HG02610 (cell line): ENCODE data around the gene ANK2.
A peak's percentile ranks its signal among the peaks of the same experiment; 100 is the strongest.

Experiments used
- ATAC-seq: cut with Tn5 transposase; IDR thresholded peaks from one replicate; pipeline ENCODE4 v1.9.1; 2021; ENCODE audit warnings: mild to moderate bottlenecking, moderate library complexity; ENCODE audit not compliant: unreplicated experiment

Gene ANK2

DNA sequence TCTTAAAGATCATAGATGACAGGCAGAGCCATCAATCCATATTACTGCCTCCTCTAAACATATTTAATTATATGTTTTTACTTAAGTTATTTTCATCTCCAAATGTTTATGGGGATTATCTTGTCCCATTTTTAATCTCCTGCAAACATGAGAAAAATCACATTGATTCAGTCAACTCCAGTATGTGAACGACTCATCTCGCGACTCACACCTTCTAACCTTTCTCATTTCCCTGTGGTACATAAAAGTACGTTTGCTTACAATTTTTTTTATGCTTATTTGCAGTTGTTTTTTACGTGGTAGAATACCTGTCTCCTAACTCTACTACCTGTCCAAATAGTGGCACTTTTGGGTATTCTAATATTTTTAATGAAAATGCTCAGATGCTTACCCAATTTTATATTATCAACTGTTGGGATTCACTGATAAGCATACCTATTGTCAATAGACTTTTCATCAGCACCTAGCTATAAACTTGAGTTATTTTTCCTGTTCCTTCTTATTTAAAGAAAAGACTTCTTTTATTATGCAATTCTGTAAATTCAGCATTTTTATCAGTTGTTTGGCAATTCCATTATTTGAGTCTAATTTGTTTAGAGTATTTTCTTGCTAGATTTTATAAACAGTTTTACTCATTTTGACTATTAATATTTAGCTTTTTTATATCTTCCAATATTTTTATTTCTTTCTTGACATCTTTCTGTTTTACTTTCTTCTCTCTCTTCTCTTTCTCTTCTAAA is 276.6 kb downstream of the ANK2 start:
- no peak for ATAC-seq

DNA sequence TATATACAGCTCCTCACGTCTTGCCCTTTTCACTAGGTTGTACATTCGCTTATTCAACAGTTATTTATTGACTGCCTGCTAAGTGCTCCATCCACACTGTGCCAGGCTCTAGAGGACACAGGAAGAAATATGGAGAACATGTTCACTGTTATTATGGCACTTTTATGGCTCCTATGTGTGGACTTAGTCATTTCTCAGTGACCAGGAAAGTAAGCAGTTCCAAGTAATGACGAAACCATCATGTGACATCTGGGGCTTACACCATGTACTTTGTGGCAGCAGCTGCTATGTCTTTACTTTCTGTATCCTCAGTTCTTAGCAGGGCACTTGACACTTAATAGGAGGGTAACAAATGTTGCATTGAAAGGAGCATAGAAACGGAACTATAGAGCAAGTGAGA is 278.0 kb downstream of the ANK2 start:
- ATAC-seq, result no peak

DNA sequence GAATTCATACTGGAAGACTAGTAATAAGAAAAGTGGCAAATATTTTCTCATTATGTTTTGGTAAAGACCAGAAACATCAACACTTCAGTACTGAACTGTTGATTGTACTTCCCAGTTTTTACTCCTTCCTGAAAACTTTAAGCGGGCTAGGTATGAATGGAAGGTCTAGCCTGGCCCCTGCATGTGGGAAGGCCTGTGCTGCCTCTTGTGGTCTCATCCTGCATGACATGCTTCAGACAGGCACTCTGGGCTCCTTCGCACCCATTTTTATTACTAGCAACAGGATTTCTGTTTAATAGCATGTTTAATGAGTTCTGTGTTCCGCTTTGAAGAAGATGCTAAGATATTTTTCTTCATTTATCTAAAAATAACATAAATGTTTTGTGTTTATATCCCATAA is 279.1 kb downstream of the ANK2 start:
- ATAC-seq, result no peak

DNA sequence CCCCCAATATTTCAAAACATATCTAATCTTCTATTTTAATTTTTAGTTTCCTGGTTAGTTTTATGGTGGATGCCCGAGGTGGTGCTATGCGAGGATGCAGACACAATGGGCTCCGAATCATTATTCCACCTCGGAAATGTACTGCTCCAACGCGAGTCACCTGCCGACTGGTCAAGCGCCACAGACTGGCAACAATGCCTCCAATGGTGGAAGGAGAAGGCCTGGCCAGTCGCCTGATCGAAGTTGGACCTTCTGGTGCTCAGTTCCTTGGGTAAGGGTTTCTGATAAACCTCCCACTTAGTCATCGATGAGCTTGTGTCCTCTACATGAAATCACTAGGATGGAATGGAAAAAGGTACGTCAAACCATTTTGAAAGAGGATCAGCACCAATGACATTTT is 280.7 kb downstream of the ANK2 start:
- no peak for ATAC-seq

DNA sequence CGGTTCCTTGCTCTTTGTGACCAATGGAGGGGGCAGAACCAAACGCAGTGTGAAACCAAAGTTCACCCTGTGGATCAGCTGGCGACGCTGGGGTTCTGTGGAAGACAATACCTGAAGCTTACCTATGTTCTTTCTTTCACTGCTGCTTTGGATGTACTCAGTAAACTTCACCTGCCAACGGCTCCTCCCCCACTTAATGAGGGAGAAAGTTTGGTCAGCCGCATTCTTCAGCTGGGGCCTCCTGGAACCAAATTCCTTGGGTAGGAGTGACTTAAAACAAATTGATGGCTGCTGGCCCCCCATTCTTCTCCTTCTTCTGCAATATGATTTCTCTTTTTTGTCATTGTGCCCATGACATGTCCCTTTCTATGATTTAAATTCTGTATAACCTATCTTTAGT is 282.4 kb downstream of the ANK2 start:
- no peak for ATAC-seq

DNA sequence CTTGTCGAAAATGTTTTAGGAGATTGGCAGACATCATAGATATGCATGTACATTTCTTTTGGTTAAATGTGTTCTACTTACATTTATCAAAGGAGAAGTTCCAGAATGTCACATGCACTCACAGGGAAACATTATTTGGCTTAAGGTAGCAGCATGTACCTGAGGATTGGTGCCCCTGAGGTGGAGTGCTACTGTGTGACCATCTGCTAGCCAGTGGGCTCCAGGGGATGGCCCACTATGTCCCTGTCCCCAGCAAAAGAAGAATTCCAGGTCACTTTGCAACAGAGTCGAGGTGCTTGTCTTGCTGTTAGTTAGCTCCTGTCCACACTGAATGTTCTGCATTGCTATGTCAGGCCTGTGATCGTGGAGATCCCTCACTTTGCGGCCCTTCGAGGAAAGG is 283.2 kb downstream of the ANK2 start:
- no peak for ATAC-seq

DNA sequence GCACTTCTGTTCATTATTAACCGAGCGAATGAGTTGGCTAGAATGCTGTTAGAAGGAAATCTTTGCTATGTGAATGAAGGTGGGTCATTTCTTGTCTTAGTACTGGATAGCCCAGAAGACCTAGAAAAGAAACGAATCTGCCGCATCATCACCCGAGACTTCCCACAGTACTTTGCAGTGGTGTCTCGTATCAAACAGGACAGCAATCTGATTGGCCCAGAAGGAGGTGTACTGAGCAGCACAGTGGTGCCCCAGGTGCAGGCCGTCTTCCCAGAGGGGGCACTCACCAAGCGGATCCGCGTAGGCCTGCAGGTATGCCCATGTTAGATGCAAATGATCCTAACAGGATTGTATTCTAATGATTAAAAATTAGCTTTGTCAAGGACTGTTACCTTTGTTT is 286.3 kb downstream of the ANK2 start:
- no peak for ATAC-seq

DNA sequence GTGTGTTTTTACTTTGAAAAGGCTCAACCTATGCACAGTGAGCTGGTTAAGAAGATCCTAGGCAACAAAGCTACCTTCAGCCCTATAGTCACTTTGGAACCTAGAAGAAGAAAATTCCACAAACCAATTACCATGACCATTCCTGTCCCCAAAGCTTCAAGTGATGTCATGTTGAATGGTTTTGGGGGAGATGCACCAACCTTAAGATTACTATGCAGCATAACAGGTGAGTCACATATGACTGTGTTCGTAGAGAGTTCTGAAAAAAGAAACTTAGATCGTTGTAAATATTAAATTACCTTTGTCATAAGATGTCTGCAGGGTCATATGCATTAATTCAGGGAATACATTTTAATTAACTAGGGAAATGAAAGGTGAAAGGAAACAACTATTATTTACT is 287.1 kb downstream of the ANK2 start:
- ATAC-seq, result no peak

DNA sequence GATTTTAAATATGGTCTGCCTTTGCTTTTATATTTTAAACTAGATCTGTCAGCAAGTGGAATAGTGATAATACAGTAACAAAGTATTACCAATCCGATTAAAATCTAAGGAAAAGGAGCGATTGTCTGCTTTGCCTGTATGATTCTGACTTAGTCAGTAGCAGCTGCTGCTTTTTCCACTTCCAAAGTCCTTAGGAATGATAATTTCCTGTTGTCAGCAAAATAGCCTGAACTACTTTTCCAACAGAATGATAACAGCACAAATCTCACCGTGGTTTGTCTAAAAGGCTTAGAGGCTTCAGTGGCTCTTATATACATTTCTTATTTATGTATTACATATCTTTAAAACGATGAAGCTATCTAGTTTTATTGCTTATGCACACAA is 290.0 kb downstream of the ANK2 start:
- no peak for ATAC-seq

DNA sequence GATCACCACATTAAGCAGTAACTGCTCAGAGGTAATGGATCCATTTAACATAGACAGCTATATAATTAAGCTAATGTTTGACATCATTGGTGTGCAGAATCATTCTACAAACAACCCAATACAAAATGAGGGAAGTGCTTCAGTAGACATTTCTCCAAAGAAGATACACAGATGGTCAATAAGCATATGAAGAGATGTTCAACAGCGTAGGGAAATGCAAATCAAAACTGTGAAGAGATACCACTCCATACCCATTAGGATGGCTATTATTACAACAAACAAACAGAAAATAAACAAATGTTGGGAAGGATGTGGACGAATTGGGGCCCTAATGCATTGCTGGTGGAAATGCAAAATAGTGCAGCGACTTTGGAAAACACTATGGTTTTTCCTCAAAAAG is 294.6 kb downstream of the ANK2 start:
- no peak for ATAC-seq

DNA sequence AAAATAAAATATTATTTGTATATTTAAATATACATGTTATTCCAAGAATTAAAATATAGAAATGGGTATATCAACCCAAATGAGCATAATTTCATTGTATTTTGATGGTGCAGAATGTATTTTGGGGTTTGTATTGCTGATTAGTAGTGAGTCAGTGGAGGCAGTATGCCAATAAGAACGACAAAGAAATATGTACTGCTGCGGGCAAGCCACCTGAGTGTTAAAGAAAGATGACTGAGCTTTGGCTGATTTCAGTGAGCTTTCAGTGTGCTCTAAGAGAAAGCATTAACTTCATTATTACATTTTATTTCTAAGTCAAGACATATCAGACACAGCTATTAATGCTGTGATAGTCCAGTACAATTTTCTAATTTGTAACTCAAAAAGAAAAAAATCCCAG is 297.8 kb downstream of the ANK2 start:
- no peak for ATAC-seq

DNA sequence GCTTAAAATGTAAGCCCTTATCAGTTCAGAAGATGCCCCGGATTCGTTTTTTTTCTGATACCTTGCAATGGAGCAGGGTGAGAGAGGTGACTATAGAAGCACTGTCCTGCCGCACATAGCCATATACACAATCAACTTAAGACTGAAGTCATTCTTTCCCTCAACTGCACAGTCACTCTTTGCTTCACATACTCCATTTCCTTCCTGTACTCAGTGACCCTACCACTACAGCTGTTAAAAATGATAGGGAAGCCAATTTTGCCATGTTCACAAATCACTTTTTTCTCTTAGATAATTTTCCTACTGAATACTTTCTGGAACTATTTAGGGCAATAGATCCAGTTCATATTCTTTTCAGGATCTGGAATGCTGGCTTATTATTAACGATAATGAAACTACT is 300.0 kb downstream of the ANK2 start:
- peak; percentile 91 for ATAC-seq

DNA sequence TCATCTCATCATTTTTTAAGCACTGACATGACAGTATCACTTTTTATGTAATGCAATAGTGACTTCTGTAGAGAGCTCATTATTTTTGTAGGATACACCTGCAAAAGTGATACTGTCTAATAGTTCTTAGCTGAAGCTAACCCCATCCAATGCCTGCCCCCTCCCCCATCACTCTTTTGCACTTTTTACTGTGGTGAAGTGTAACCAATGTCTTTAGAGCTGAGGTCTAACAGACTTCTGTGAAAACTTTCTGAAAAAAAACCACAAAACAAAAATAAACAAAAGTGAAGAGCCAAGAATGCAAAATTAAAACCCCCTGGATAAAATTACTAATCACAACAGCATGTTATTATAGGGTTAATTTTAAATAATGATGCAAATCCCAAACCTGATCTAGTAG is 301.1 kb downstream of the ANK2 start:
- ATAC-seq, result no peak

DNA sequence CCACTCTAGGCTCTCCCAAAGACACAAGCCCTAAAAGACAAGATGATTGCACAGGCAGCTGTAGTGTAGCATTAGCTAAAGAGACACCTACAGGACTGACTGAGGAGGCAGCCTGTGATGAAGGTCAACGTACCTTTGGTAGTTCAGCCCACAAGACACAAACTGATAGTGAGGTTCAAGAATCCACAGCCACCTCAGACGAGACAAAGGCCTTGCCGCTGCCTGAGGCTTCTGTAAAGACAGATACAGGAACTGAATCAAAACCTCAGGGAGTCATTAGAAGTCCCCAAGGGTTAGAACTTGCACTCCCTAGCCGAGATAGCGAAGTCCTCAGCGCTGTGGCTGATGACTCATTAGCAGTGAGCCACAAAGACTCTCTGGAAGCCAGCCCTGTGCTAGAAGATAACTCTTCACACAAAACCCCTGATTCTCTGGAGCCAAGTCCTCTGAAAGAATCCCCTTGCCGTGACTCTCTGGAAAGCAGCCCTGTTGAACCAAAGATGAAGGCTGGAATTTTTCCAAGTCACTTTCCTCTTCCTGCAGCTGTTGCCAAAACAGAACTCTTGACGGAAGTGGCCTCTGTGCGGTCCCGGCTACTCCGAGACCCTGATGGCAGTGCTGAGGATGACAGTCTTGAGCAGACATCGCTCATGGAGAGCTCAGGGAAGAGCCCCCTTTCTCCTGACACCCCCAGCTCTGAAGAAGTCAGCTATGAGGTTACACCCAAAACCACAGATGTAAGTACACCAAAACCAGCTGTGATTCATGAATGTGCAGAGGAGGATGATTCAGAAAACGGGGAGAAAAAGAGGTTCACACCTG is 306.3 kb downstream of the ANK2 start:
- peak; percentile 98 for ATAC-seq

DNA sequence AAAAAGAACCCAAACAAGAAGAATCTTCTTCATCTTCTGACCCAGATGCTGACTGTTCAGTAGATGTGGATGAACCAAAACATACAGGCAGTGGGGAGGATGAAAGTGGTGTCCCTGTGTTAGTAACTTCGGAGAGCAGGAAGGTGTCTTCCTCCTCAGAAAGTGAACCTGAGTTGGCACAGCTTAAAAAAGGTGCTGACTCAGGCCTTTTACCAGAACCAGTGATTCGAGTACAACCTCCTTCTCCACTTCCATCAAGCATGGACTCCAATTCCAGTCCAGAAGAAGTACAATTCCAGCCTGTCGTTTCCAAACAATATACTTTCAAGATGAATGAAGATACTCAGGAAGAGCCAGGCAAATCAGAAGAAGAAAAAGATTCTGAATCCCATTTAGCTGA is 307.0 kb downstream of the ANK2 start:
- no peak for ATAC-seq

DNA sequence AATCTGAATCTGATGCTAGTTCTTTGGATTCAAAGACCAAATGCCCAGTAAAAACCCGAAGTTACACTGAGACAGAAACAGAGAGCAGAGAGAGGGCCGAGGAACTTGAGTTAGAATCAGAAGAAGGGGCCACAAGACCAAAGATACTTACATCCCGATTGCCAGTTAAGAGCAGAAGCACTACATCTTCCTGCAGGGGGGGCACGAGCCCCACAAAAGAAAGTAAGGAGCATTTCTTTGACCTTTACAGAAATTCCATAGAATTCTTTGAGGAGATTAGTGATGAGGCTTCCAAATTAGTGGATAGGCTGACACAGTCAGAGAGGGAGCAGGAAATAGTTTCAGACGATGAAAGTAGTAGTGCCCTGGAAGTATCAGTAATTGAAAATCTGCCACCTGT is 309.3 kb downstream of the ANK2 start:
- no peak for ATAC-seq

DNA sequence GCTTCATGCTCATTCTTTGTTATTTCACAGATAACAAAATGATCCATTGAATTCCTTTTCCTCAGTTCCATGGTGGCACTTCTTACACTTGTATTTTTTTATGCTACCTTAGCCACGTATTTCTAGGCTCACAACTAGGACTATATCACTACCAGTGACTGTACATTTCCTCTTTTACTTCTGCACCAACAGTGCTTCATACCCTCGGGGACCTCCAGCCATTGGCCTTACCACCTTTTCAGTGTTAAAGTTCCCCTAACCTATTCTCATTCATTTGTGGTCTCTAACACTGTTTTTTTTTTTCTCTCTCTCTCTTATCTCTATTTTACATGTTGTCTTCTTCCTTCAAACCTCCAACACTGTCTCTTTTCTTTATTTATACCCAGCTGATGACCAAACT is 315.9 kb downstream of the ANK2 start:
- ATAC-seq, result no peak

DNA sequence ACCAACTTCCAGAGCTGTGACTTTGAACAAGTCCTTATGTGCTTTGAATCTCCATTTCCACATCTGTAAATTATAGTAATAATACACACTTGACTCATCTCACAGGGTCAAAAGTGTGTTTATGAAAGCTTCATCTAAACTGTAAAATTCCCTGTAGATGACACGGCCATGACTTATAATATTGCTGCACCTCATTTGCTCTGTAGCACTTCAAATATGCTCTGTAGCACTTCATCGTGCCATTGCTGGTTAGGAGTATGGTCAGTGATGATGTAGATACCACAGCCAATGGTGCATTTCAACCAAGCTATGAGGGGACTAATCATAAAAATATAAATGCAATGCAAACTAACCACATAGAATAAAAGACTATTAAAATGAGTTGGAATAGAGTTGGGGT is 318.6 kb downstream of the ANK2 start:
- ATAC-seq, result no peak

DNA sequence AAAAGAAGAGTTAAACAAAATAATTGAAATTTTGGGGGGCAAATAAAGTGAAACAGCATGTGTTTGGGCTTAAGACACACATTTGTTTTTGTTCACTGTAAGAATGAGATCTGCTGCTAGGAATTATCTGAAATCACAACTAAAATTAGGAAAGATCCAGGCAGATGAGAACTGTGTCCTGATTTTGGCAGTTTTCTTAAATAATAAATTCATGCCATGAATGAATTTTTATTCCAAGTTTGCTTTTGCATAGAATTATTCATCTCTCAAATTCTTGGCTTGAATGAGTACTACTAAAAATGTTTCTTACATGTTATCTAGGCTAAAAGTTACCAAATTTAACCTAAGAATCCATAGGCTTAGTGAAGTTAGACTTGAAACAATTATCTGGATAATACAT is 321.7 kb downstream of the ANK2 start:
- no peak for ATAC-seq

DNA sequence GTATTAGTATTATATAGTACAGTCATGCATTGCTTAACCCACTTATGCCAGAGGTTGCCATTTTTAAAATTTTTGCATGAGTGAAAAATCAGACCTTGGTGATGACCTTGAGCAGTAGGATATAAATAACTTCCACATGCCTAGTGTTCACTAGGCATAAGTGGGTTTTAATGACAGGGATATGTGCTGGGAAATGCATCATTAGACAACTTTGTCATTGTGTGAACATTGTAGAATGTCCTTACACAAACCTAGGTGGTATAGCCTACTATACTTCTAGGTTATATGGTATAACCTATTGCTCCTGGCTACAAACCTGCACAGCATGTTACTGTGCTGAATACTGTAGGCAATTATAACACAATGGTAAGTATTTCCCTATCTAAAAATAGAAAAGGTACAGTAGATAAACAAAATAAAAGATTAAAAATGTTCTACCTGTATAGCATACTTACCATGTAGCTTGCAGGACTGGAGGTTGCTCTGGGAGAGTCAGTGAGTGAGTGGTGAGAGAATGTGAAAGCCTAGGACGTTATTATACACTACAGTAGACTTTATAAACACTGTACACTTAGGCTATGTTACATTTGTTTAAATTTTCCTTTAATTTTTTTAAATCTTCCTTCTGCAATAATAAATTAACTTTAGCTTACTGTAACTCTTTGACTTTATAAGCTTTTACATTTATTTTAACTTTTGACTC is 326.7 kb downstream of the ANK2 start:
- ATAC-seq, result no peak

DNA sequence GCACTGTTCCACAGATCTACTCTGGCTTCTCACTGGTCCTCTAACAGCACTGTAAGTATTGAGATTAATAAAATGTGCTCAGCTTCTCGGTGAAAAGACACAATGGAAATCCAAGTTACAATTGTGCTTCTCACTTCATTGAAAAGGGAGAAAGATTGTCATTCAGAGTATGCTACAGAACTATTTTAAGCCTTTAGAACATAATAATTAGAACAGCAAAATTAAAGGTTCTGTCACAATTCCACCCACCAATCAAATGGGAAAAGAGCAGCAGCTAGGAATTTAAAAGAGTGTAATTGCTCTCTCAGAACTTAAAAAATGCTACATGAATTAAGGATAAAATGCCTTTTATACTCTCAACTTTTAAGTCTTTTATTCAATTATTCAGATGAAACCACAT is 329.4 kb downstream of the ANK2 start:
- ATAC-seq, result no peak

DNA sequence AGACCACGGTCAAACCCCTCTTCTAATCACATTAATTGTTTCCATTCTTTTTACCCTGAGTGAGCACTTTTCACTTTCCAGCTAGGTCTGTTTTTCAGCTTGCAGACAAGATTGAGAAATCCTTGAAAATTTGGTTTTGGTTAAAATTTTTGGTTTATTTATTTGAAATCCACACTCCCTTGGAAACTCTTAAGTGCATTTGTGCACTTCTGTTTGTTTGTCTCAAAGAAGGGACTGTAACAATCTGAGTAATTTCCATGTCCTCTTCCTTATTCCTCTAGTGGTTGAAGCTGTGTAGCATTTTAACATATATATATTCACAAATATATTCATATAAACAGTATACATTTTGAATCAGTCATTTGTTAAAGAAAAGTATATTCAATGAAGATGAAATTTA is 333.3 kb downstream of the ANK2 start:
- ATAC-seq, result no peak
